ENCODE data around the gene CCDC97.
A peak's percentile ranks its signal among the peaks of the same experiment; 100 is the strongest.
"Not testable (repeated sequence)": the region's sequence is repeated elsewhere in the genome, so short reads cannot be mapped to it uniquely, and the experiment has no call there.

Gene CCDC97

DNA sequence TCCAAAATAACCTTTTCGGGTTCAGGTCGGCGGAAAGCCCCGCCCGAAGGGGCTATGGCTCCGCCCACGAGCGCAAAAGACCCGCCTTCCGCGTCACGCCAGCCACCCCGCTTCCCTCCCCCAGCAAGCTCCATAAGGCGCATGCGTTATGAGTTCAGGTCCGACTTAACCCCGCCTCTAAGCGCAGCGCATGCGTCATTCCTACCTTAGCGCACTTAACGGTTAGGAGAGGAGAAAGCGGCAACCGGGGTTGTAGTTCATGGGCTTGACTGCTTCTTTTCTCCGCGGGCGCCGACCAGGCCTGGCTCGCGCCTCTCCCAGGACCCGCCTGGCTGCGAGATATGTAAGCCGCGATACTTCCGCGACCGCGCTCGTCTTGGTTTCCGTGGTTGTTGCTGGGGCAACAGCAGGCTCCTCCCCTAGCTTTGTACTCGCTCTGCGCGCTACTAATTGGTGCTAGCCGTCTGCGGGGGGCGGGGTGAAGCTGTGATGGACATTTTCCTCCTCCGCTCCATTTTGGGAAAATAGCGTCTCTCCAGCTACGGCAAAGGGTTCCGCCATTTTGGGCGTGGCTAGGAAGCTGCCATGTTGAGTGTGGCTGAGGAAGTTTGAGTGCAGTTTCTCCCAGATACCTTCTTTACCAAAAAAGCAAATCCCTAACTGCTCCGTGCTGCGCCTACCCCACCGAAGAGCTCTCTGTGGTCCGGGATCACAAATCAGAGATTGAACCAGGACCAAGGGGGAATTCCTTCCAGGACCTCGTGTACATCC is 54.0 kb downstream of the CCDC97 start, which contains the start of gene B9D2:
B9D2 (minus strand) TSS at position 397 of the 771 bp plus-strand sequence. CDS start 630 bp downstream, outside the sequence.
- peak; percentile 100 for DNase-seq

DNA sequence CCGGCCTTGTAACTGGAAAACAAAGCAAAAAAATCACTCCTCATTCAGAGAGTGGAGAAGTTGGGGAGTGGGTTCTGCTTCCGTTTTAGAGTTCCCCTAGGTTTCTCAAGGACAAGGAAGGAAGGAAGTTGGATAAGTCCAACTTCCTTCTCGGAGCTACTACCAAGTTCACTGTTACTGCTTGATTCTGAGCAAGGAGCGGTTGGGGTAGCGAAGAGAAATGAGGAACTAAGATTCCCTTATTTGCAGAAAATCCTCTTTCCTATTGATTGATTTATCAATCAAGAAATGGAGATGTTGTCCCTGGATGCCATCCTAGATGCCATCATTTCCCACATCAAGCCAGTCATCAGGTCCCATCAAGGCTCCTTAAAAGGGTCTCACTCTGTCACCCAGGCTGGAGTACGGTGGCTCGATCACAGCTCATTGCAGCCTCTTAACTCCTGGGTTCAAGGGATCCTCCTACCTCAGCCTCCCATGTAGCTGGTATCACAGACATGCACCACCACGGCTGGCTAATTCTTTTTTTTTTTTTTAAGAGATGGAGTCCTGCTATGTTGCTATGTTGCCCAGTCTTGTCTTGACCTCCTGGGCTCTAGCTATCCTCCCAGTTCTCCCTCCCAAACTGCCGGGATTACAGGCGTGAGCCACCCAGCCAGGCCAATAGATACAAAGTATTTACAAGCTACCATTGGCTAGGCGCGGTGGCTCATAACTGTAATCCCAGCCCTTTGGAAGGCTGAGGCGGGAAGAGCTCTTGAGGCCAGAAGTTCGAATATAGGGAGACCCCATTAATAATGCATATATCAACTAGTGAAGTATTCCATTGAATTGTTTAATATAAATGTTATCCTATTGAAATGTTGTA is 54.8 kb downstream of the CCDC97 start:
- peak; percentile 86 for DNase-seq

- DNase-seq, result no peak
Observed at GRCh38 chr19:41366089-41366488, 56.1 kb downstream of the CCDC97 start.

DNA sequence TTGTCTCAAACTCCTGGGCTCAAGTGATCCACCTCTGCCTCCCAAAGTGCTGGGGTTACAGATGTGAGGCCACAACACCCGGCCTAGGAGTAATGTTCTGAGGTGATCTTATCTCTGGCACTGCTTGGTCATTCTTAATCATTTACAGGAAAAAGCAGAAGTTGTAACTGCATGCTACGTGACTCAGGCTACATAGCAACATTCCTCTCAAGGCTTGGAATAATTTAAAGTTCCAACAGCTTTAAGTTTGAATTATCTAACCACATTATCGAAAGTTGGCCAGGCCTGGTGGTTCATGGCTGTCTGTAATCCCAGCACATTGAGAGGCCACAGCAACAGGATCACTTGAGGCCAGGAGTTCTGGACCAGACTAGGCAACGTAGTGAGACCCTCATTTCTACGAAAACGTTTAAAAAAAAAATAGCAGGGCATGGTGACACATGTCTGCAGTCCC is 57.9 kb downstream of the CCDC97 start:
- no peak for DNase-seq

DNA sequence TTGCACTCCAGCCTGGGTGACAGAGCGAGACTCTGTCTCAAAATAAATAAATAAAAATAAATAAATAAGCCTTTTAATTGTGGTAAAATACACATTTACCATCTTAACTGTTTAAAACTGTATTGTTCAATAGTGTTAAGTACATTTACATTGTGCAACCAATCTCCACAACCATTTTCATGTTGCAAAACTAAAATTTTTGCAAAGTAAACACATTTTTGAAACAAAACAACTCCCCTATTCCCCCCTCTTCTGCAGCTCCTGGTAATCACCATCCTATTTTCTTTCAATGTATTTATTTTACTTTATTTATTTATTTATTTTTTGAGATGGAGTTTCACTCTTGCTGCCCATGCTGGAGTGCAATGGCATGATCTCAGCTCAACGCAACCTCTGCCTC is 59.8 kb downstream of the CCDC97 start:
- no peak for DNase-seq

DNA sequence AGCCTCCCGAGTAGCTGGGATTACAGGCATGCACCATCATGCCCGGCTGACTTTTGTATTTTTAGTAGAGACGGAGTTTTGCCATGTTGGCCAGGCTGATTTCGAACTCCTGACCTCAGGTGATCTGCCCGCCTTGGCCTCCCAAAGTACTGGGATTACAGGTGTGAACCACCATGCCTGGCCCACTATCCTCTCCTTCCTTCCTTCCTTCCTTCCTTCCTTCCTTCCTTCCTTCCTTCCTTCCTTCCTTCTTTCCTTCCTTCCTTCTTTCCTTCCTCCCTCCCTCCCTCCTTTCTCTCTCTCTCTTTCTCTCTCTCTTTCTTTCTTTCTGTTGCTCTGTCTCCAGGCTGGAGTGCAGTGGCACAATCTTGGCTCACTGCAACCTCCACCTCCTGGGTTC is 61.1 kb downstream of the CCDC97 start:
- DNase-seq, result not testable (repeated sequence)

DNA sequence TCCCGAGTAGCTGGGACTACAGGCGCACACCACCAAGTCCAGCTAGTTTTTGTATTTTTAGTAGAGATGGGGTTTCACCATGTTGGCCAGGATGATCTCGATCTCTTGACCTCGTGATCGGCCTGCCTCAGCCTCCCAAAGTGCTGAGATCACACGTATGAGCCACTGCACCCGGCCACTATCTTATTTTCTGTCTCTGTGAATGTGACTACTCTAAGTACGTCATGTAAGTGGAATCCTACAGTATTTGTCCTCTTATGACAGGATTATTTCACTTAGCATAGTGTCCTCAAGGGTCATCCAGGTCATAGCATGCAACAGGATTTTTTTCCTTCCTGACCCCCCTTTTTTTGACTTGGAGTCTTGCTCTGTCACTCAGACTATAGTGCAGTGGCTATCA is 61.6 kb downstream of the CCDC97 start:
- DNase-seq, result no peak

- DNase-seq, result no peak
Observed at GRCh38 chr19:41372501-41372900, 62.5 kb downstream of the CCDC97 start.

DNA sequence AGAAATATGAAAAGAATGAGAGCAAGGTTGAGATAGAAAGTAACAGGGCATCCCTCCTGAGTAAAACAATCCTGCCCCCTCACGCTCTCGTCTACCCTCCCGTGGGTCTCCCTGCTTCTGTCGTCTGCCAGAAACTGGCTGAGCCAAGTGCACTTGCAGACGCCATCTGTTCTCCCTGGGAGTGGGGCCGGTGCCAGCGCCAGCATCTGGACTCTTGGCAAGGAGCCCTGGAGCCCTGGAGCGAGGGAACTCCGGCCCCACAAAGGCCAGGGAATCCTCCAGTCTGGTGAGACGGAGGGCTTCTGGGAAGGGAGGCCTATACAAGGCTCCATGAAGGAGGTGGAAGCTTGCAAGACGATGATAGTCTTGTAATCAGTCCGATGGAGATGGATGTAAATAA is 64.0 kb downstream of the CCDC97 start:
- no peak for DNase-seq

Data from right kidney (tissue), 1 donor.